ENCODE data around the gene HTR4.
A peak's percentile ranks its signal among the peaks of the same experiment; 100 is the strongest.

DNA sequence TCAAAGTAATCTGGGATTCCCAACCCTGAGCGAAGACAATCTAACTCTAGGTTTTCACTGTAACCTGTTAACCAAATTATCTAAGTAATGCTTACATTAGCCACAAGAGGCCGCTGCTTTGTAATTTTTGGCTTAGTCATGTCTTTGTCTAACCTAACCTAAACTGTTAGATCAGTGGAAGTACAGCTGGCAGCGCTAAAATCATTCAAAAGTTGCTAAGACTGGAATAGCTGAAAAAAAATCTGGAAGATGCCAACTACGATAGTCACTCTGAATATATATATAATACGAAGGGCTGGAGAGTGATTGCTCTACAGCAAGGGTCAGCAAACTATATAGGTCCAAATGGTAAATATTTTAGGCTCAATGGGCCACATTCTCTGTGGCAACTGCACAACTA is 210.3 kb downstream of the HTR4 start:
- TF ChIP-seq CTCF (IDR thresholded peaks at IDR 0.05) (peak; percentile 57 to 65), POLR2AphosphoS5 (IDR thresholded peaks at IDR 0.05) (no peak), POLR2A (IDR thresholded peaks at IDR 0.05) (no peak), EP300 (IDR thresholded peaks at IDR 0.05) (no peak)
